ENCODE data around the gene ITGA11. TPM values are rescaled to one million over a fixed set of nuclear protein-coding genes. Genes with fewer than 3 reads are reported as not detected.

ITGA11 gene
- total and polyA plus RNA-seq, 2 donors (not counting 1 experiment from before 2014, with no cell fraction given), result not detected

- H4K20me1 ChIP-seq (ENCODE audit: control insufficient read depth, insufficient read depth, low read length, poor library complexity, severe bottlenecking), result no peaks in the 10 kb centered on the region
- no peaks in the 10 kb centered on the region for H3K79me2 ChIP-seq (ENCODE audit: control insufficient read depth, insufficient read depth, low read length)
- H3K27ac ChIP-seq (ENCODE audit: low read length in 2 of 2), result no peak overlapping the region
- ChIA-PET CTCF (no interaction called here), POLR2A (no interaction called here)
- WGBS (ENCODE audit: insufficient coverage), result 73% methylated on average over 1 of the region's 3 CpGs
- no peak overlapping the region for H3K4me3 Mint-ChIP-seq
- H3K9ac ChIP-seq (ENCODE audit: low read length), result no peak overlapping the region
- H3K9me3 ChIP-seq (ENCODE audit: control extremely low read depth in 1 of 3, control insufficient read depth in 2 of 3, insufficient read depth in 1 of 3, low read length in 2 of 3), result no peaks in the 10 kb centered on the region
- no peak for TF ChIP-seq CTCF (IDR thresholded peaks at IDR 0.05)
- TF ChIP-seq EZH2 (IDR thresholded peaks at IDR 0.05; ENCODE audit: borderline replicate concordance, insufficient read depth, low read depth, low read length, poor library complexity, severe bottlenecking), result no peak
- H3K9me3 Mint-ChIP-seq (ENCODE audit: insufficient read depth), result no peaks in the 10 kb centered on the region
- H2AFZ ChIP-seq (ENCODE audit: insufficient read depth, low read depth, low read length, poor library complexity, severe bottlenecking), result no peak overlapping the region
- no peak overlapping the region for H3K4me3 ChIP-seq (ENCODE audit: control extremely low read depth in 1 of 5, extremely low read depth in 1 of 5, insufficient read depth in 1 of 5, low read depth in 2 of 5, low read length in 4 of 5)
- no peaks in the 10 kb centered on the region for H3K4me1 Mint-ChIP-seq
- peaks cover 12% of the 10 kb centered on the region for H3K27me3 Mint-ChIP-seq
- H3K4me1 ChIP-seq (ENCODE audit: control insufficient read depth in 2 of 2, insufficient read depth in 2 of 2, low read length in 2 of 2), result no peaks in the 10 kb centered on the region
- intact Hi-C loops (cut with micrococcal nuclease), result no loop called here
- no peak overlapping the region for H3K4me2 ChIP-seq (replicated peaks; ENCODE audit: low read depth, low read length, poor library complexity, severe bottlenecking)
- no peak for ATAC-seq (ENCODE audit: low read depth)
- no peaks in the 10 kb centered on the region for H3K36me3 ChIP-seq (replicated peaks in 1 of 2; ENCODE audit: control extremely low read depth in 1 of 2, control insufficient read depth in 1 of 2, extremely low read depth in 1 of 2, insufficient read depth in 2 of 2, low read length in 1 of 2)
- no peak for DNase-seq
- H3K27me3 ChIP-seq (replicated peaks in 1 of 4; ENCODE audit: control extremely low read depth in 1 of 4, control insufficient read depth in 3 of 4, insufficient read depth in 4 of 4, low read length in 3 of 4), result peaks cover 0 to 5% (median 0%) of the 10 kb centered on the region in 4 experiments
- H3K27ac Mint-ChIP-seq, result no peak overlapping the region
Observed at GRCh38 chr15:68373028-68373427, 58.9 kb downstream of the ITGA11 start.

GRCh38 chr15:68372291-68372811 is 59.6 kb downstream of the ITGA11 start:
- ATAC-seq (ENCODE audit: low read depth), result no peak
- H3K27ac Mint-ChIP-seq, result no peak overlapping the region
- Histone ChIP-seq H3K36me3 (replicated peaks in 1 of 2; ENCODE audit: control extremely low read depth in 1 of 2, control insufficient read depth in 1 of 2, extremely low read depth in 1 of 2, insufficient read depth in 2 of 2, low read length in 1 of 2) (no peaks in the 10 kb centered on the region), H3K27me3 (replicated peaks in 1 of 4; ENCODE audit: control extremely low read depth in 1 of 4, control insufficient read depth in 3 of 4, insufficient read depth in 4 of 4, low read length in 3 of 4) (peaks cover 0 to 6% (median 0%) of the 10 kb centered on the region in 4 experiments), H3K4me1 (ENCODE audit: control insufficient read depth in 2 of 2, insufficient read depth in 2 of 2, low read length in 2 of 2) (no peaks in the 10 kb centered on the region), H2AFZ (ENCODE audit: insufficient read depth, low read depth, low read length, poor library complexity, severe bottlenecking) (no peak overlapping the region), H4K20me1 (ENCODE audit: control insufficient read depth, insufficient read depth, low read length, poor library complexity, severe bottlenecking) (no peaks in the 10 kb centered on the region), H3K9me3 (ENCODE audit: control extremely low read depth in 1 of 3, control insufficient read depth in 2 of 3, insufficient read depth in 1 of 3, low read length in 2 of 3) (no peaks in the 10 kb centered on the region), H3K27ac (ENCODE audit: low read length in 2 of 2) (no peak overlapping the region), H3K4me3 (ENCODE audit: control extremely low read depth in 1 of 5, extremely low read depth in 1 of 5, insufficient read depth in 1 of 5, low read depth in 2 of 5, low read length in 4 of 5) (no peak overlapping the region), H3K9ac (ENCODE audit: low read length) (no peak overlapping the region), H3K4me2 (replicated peaks; ENCODE audit: low read depth, low read length, poor library complexity, severe bottlenecking) (no peak overlapping the region), H3K79me2 (ENCODE audit: control insufficient read depth, insufficient read depth, low read length) (no peaks in the 10 kb centered on the region)
- no peak overlapping the region for H3K4me3 Mint-ChIP-seq
- ChIA-PET POLR2A (no interaction called here), CTCF (interaction anchor here (0.5 kb wide), 1 partner anchor 178 kb away, joined by 3 read pairs; no protein-coding TSS in a partner anchor)
- no peak for DNase-seq
- H3K4me1 Mint-ChIP-seq, result no peaks in the 10 kb centered on the region
- WGBS (ENCODE audit: insufficient coverage), result 92% methylated on average over 12 of the region's 12 CpGs
- TF ChIP-seq CTCF (IDR thresholded peaks at IDR 0.05) (no peak), EZH2 (IDR thresholded peaks at IDR 0.05; ENCODE audit: borderline replicate concordance, insufficient read depth, low read depth, low read length, poor library complexity, severe bottlenecking) (no peak)
- peaks cover 15% of the 10 kb centered on the region for H3K27me3 Mint-ChIP-seq
- no peaks in the 10 kb centered on the region for H3K9me3 Mint-ChIP-seq (ENCODE audit: insufficient read depth)
- intact Hi-C loops (cut with micrococcal nuclease), result no loop called here
